ENCODE measurements around the gene KDM3B. TPM values are rescaled to one million over a fixed set of nuclear protein-coding genes. Genes with fewer than 3 reads are reported as not detected.
"Not testable (repeated sequence)": the region's sequence is repeated elsewhere in the genome, so short reads cannot be mapped to it uniquely, and the experiment has no call there.

KDM3B gene
- 49.0 and 53.1 TPM in 2 replicates for total RNA-seq (2014; rRNA removed; shearing (Covaris generic))

GRCh38 chr5:138352071-138352721 is at the start of gene KDM3B:
TSS of gene KDM3B (plus strand) at chr5:138352685. CDS start at chr5:138352796, 111 bp downstream.
- DNase-seq (ENCODE audit: low spot score) = peak; percentile 73

- DNase-seq (ENCODE audit: low spot score) = no peak
These were observed 49.1 kb upstream of the KDM3B start for GRCh38 chr5:138303372-138303771.

- DNase-seq (ENCODE audit: low spot score) = no peak
These were observed 46.7 kb upstream of the KDM3B start for GRCh38 chr5:138305797-138306196.

- DNase-seq (ENCODE audit: low spot score) = no peak
These were observed 36.7 kb upstream of the KDM3B start for GRCh38 chr5:138315751-138316278.

- no peak for DNase-seq (ENCODE audit: low spot score)
These were observed 36.1 kb upstream of the KDM3B start for GRCh38 chr5:138316355-138316754.

- DNase-seq (ENCODE audit: low spot score) = not testable (repeated sequence)
These were observed 34.3 kb upstream of the KDM3B start for GRCh38 chr5:138318211-138318610.

- DNase-seq (ENCODE audit: low spot score) = no peak
These were observed 21.6 kb upstream of the KDM3B start for GRCh38 chr5:138330813-138331448.

- DNase-seq (ENCODE audit: low spot score) = peak; percentile 100
These were observed 20.8 kb upstream of the KDM3B start, which contains the start of gene CDC25C for GRCh38 chr5:138331449-138332368. TSS of gene CDC25C (minus strand) at chr5:138331804. CDS start at chr5:138331180, 624 bp downstream.

GRCh38 chr5:138334867-138335447 is 17.5 kb upstream of the KDM3B start:
- DNase-seq (ENCODE audit: low spot score) = no peak

- peak; percentile 83 for DNase-seq (ENCODE audit: low spot score)
These were observed 15.4 kb upstream of the KDM3B start for GRCh38 chr5:138336952-138337684.

- peak; percentile 89 for DNase-seq (ENCODE audit: low spot score)
These were observed 14.6 kb upstream of the KDM3B start, which contains the start of gene FAM53C for GRCh38 chr5:138337685-138338410. TSS of gene FAM53C (plus strand) at chr5:138338266. CDS start at chr5:138341336, 3,070 bp downstream.

GRCh38 chr5:138338411-138339090 is 13.9 kb upstream of the KDM3B start:
- no peak for DNase-seq (ENCODE audit: low spot score)

GRCh38 chr5:138339091-138339456 is 13.4 kb upstream of the KDM3B start:
- no peak for DNase-seq (ENCODE audit: low spot score)

GRCh38 chr5:138339464-138339863 is 13.0 kb upstream of the KDM3B start:
- DNase-seq (ENCODE audit: low spot score) = no peak

GRCh38 chr5:138340008-138340407 is 12.5 kb upstream of the KDM3B start:
- DNase-seq (ENCODE audit: low spot score) = no peak

GRCh38 chr5:138344887-138345622 is 7.4 kb upstream of the KDM3B start:
- no peak for DNase-seq (ENCODE audit: low spot score)

- DNase-seq (ENCODE audit: low spot score) = no peak
These were observed 5.6 kb upstream of the KDM3B start for GRCh38 chr5:138346889-138347288.

GRCh38 chr5:138349852-138350562 is 2.5 kb upstream of the KDM3B start:
- DNase-seq (ENCODE audit: low spot score) = no peak

All from H4 (cell line).